GM19455 (cell line): ENCODE measurements around the gene ZGLP1.
"Not testable (repeated sequence)": the region's sequence is repeated elsewhere in the genome, so short reads cannot be mapped to it uniquely, and the experiment has no call there.

Experiments
- ATAC-seq: cut with Tn5 transposase; IDR thresholded peaks from one replicate; pipeline ENCODE4 v1.9.1; 2021; ENCODE audit not compliant: unreplicated experiment

Gene ZGLP1

DNA sequence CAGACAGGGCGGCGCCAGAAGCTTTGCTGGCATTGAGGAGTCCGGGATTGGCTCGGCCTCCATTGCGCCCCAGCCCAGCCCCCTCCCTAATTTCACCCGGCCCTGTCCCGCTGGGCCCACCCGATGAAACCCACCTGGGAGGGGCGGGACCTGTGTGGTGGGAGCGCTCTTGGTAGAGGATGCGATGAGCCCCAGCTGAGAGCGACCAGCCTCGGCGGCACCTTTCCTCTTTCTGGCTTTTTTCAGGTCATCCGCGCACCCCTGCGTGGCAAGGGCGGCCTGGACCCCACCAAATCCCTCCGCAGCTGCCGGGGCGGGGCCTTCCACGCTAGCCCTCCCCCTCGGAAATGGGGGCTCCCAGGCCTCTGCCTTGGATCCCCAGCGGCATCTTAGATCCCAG lies at the start of gene ZGLP1:
TSS of gene ZGLP1 (minus strand) at position 393 of the 400 bp plus-strand sequence.
- no peak for ATAC-seq

DNA sequence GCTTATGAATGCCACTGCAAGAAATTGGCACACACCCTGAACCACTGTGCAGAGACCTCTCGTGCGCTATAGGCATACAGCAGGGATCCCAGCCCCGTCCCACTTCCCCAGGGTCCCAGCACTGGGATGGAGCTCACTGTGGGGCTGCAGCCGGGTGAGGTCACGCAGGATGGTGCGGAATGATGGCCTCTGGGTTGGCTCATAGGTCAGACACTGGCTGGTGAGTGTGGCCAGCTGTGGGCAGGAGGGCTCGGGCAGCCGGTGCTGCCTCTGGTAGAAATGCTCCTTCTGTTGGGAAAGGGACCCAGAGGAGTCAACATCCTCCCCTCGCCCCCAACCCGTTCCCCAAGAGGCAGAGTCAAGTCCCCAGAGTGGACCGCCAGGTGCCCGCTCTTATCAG lies 46.8 kb upstream of the ZGLP1 start:
- no peak for ATAC-seq

- ATAC-seq, result no peak
Observed at GRCh38 chr19:10353793-10354391, 44.3 kb upstream of the ZGLP1 start.

- no peak for ATAC-seq
Observed at GRCh38 chr19:10352764-10353671, 43.4 kb upstream of the ZGLP1 start.

DNA sequence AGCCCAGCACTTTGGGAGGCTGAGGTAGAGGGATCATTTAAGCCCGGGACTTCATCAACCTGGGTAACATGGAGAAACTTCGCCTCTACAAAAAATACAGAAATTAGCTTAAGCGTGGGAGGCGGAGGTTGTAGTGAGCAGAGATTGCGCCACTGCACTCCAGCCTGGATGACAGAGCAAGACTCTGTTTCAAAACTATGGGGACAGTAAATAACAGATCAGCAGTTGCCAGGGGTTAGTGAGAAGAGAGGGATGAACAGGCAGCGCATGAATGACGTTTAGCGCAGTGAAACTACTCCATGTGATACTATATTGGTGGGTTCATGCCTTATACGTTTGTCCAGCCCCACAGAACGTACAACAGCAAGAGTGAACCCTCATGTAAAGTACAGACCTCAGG lies 36.9 kb upstream of the ZGLP1 start:
- ATAC-seq, result no peak

DNA sequence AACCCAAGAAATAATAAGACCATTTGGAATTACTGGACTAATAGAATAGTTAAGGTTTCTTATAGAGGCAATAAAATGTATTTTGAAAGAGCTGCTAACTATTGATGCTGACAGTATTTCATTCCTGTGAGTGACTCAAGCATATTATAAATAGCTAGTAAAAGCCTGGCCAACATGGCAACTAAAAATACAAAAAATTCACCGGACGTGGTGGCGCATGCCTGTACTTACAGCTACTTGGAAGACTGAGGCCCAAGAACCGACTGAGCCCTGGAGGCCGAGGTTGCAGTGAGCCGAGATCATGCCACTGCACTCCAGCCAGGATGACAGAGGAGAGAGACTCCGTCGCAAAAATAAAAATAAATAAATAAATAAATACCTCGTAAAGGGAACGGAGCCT lies 35.2 kb upstream of the ZGLP1 start:
- no peak for ATAC-seq

DNA sequence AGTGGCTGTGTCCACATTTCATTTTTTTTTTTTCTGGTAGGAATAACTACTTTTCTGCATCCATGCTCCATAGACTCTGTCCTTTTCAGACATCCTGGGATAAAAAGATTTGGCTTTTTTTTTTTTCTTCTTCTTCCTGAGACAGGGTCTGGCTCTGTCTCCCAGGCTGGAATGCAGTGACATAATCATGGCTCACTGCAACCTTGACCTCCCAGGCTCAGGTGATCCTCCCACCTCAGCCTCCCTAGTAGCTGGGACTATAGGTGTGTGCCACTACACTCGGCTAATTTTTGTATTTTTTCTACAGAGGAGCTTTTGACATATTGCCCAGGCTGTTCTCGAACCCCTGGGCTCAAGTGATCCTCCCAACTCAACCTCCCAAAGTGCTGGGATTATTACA lies 33.9 kb upstream of the ZGLP1 start:
- no peak for ATAC-seq

DNA sequence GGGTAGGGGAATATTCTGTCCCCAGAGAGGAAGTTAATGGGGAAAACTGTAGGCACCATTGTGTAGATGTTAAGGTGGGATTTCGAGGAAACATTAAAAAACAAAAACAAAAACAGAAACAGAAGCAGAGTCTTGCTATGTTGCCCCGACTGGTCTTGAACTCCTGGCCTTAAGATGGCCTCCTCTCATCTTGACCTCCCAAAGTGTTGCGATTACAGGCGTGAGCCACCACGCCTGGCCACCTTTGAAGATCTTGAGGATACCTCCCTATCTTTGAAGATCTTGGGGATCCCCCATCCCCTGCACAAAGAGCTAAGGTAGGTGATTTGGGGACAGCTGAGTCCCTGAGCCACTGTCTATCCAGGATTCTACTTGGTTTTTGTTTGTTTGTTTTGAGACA lies 30.4 kb upstream of the ZGLP1 start:
- no peak for ATAC-seq

- peak; percentile 57 for ATAC-seq
Observed at GRCh38 chr19:10339380-10339960, 29.9 kb upstream of the ZGLP1 start, which contains the start of gene ICAM3. Gene ICAM3, minus strand, starts transcription at chr19:10339624. Its CDS starts 10 bp downstream, at chr19:10339614.

GRCh38 chr19:10338940-10339339 lies 29.3 kb upstream of the ZGLP1 start:
- ATAC-seq, result no peak

DNA sequence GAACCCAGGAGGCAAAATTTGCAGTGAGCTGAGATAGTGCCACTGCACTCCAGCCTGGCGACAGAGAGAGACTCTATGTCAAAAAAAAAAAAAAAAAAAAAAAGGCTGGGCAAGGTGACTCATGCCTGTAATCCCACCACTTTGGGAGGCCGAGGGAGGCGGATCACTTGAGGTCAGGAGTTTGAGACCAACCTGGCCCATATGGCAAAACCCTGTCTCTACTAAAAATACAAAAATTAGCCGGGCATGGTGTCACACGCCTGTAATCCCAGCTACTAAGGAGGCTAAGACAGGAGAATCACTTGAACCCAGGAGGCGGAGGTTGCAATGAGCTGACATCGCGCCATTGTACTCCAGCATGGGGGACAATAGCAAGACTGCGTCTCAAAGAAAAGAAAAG lies 27.1 kb upstream of the ZGLP1 start:
- not testable (repeated sequence) for ATAC-seq

DNA sequence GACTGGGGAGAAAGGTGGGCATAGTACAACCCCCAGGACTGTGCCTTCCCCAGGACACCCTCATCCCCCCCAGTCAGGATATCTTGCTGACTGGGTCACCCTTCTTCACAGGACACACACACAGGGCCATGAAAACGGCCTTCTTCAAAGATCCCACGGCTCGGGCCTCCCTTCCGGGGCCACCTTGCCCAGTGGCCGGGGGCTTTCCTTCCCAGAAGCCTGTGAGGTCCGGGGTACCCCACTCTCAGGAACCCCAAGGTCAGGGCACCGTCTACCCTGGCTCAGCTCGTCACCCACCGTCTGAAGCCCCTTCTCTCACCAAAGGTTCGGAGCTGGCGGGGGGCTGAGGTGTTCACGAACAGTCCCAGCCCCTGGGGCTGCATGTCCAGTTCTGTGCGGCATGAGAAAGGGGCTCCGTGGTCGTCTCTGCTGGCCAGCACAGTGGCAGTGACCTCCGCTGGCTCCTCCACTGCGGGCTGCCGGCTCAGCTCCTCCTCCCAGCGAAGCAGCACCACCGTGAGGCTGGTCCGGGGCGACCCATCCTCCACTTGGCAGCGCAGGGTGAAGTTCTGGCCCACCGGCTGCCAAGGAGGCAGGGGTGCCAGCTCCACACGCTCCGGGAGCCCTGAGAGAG lies 25.9 kb upstream of the ZGLP1 start:
- ATAC-seq, result no peak

- ATAC-seq, result no peak
Observed at GRCh38 chr19:10334588-10335351, 25.2 kb upstream of the ZGLP1 start.

GRCh38 chr19:10333758-10334587 lies 24.4 kb upstream of the ZGLP1 start:
- ATAC-seq, result no peak

- ATAC-seq, result peak; percentile 84
Observed at GRCh38 chr19:10332965-10333757, 23.5 kb upstream of the ZGLP1 start, which contains the start of gene RAVER1. Gene RAVER1, minus strand, starts transcription at chr19:10333529. Its CDS starts 22 bp downstream, at chr19:10333507.

GRCh38 chr19:10332158-10332964 lies 22.7 kb upstream of the ZGLP1 start:
- no peak for ATAC-seq

GRCh38 chr19:10329555-10329954 lies 19.9 kb upstream of the ZGLP1 start:
- no peak for ATAC-seq
